DOHH2 (cell line): ENCODE data around the gene SLAMF7.

Source experiments
- CTCF ChIP-seq: fragments of 200-600 bp; sonication (generic); IDR thresholded peaks from one replicate; pipeline ENCODE4 v1.5.1; 2014; ENCODE audit warnings: antibody characterized with exemption, mild to moderate bottlenecking, low read depth, low read length; ENCODE audit not compliant: poor library complexity, severe bottlenecking
- EZH2phosphoT487 ChIP-seq: fragments of 200-600 bp; sonication (generic); IDR thresholded peaks from 2 replicates; pipeline ENCODE4 v1.6.1; 2017; ENCODE audit warnings: borderline replicate concordance, mild to moderate bottlenecking, antibody characterized with exemption, low read length, moderate library complexity, mixed read lengths

GRCh38 chr1:160758521-160758920, 19.5 kb downstream of the SLAMF7 start:
- TF ChIP-seq CTCF = no peak
- no peak for TF ChIP-seq EZH2phosphoT487
